ENCODE measurements around the gene PRICKLE2.

Gene PRICKLE2

DNA sequence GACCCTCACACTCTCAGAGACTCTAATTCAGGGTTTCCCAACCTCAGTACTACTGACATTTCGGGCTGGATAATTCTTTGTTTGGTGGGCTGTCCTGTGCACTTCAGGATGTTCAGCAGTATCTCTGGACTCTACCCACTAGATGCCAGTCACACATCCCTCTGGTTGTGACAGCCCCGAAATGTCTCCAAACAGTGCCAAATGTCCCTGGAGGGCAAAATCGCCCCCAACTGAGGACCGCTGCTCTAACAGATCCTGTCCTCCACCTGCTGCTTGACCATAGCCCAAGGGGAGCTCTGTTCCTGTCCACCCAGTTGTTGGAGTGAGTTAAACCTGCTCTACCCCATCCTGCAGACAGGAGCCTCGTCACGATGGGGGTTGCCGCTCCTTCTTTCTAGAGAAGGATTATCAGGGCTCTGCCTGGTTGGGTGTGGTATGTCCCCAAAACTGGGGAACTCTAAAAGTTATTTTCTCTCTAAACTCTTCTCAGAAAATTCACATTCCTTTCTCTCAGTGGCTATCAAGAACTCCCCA is 116.4 kb downstream of the PRICKLE2 start:
- no peak for DNase-seq
- Histone ChIP-seq H3K79me1 (ENCODE audit: low read length) (no peaks in the 10 kb centered on the region), H3K4me3 (ENCODE audit: low read length) (no peak overlapping the region), H2BK120ac (ENCODE audit: low read depth, low read length) (no peak overlapping the region), H4K8ac (ENCODE audit: low read depth, low read length) (no peak overlapping the region), H3K4me1 (ENCODE audit: control insufficient read depth, low read depth, low read length) (peaks cover 6% of the 10 kb centered on the region), H2BK15ac (replicated peaks; ENCODE audit: low read depth) (no peak overlapping the region), H3K9ac (ENCODE audit: low read length) (no peak overlapping the region), H3K36me3 (ENCODE audit: control insufficient read depth, insufficient read depth, low read length) (no peaks in the 10 kb centered on the region), H3K56ac (ENCODE audit: low read length) (no peak overlapping the region), H2AK5ac (ENCODE audit: low read length) (no peak overlapping the region), H3K23ac (ENCODE audit: low read length) (no peak overlapping the region), H3K27me3 (ENCODE audit: insufficient read depth, low read length, poor library complexity) (no peaks in the 10 kb centered on the region), H3K18ac (ENCODE audit: low read length) (no peak overlapping the region), H3K79me2 (ENCODE audit: control insufficient read depth, insufficient read depth, low read length) (no peaks in the 10 kb centered on the region), H3K4me2 (ENCODE audit: low read length) (no peak overlapping the region), H3K4ac (ENCODE audit: low read depth, low read length) (no peak overlapping the region), H3K27ac (ENCODE audit: low read depth, low read length) (no peak overlapping the region), H4K5ac (ENCODE audit: low read length) (no peak overlapping the region), H2BK5ac (ENCODE audit: low read length) (no peak overlapping the region)
- no CpG with 5 or more reads among the region's 7 CpGs for WGBS (ENCODE audit: extremely low coverage, insufficient coverage, low lambda C conversion rate)

GRCh38 chr3:64108231-64108630 is 117.0 kb downstream of the PRICKLE2 start:
- H4K5ac ChIP-seq (ENCODE audit: low read length), result no peak overlapping the region
- WGBS (ENCODE audit: extremely low coverage, insufficient coverage, low lambda C conversion rate), result no CpG with 5 or more reads among the region's 9 CpGs
- no peak overlapping the region for H3K27ac ChIP-seq (ENCODE audit: low read depth, low read length)
- no peak overlapping the region for H3K4me3 ChIP-seq (ENCODE audit: low read length)
- no peak overlapping the region for H3K23ac ChIP-seq (ENCODE audit: low read length)
- H2BK15ac ChIP-seq (replicated peaks; ENCODE audit: low read depth), result no peak overlapping the region
- H3K79me1 ChIP-seq (ENCODE audit: low read length), result no peaks in the 10 kb centered on the region
- no peak overlapping the region for H4K8ac ChIP-seq (ENCODE audit: low read depth, low read length)
- no peak overlapping the region for H2BK120ac ChIP-seq (ENCODE audit: low read depth, low read length)
- no peaks in the 10 kb centered on the region for H3K27me3 ChIP-seq (ENCODE audit: insufficient read depth, low read length, poor library complexity)
- no peak overlapping the region for H3K18ac ChIP-seq (ENCODE audit: low read length)
- no peak overlapping the region for H2BK5ac ChIP-seq (ENCODE audit: low read length)
- H3K4ac ChIP-seq (ENCODE audit: low read depth, low read length), result no peak overlapping the region
- H3K56ac ChIP-seq (ENCODE audit: low read length), result no peak overlapping the region
- H3K36me3 ChIP-seq (ENCODE audit: control insufficient read depth, insufficient read depth, low read length), result no peaks in the 10 kb centered on the region
- H3K4me1 ChIP-seq (ENCODE audit: control insufficient read depth, low read depth, low read length), result peaks cover 6% of the 10 kb centered on the region
- no peak overlapping the region for H2AK5ac ChIP-seq (ENCODE audit: low read length)
- no peak for DNase-seq
- no peak overlapping the region for H3K9ac ChIP-seq (ENCODE audit: low read length)
- H3K4me2 ChIP-seq (ENCODE audit: low read length), result no peak overlapping the region
- H3K79me2 ChIP-seq (ENCODE audit: control insufficient read depth, insufficient read depth, low read length), result no peaks in the 10 kb centered on the region

DNA sequence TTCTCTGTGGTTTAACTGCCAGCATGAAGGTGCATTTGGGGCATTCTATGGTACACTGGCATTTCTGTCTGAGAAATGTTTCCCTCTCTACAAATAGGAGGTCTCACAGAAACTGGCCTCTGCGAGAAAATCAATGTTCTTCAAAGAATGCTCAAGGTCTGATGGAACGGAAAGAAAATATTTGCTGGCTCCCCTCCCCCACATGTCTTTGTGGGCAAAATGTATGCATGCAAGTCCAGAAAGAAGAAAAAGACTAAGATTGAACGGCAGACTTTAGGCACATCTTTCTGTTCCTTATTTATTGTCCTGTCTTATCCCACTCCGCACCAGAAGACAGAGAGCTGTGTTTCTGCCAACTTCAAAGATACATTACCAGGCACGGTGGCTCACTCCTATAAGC is 118.1 kb downstream of the PRICKLE2 start:
- no peak for DNase-seq
- Histone ChIP-seq H4K5ac (ENCODE audit: low read length) (no peak overlapping the region), H3K79me1 (ENCODE audit: low read length) (no peaks in the 10 kb centered on the region), H3K27ac (ENCODE audit: low read depth, low read length) (no peak overlapping the region), H3K36me3 (ENCODE audit: control insufficient read depth, insufficient read depth, low read length) (no peaks in the 10 kb centered on the region), H2BK120ac (ENCODE audit: low read depth, low read length) (no peak overlapping the region), H3K23ac (ENCODE audit: low read length) (no peak overlapping the region), H4K8ac (ENCODE audit: low read depth, low read length) (no peak overlapping the region), H3K18ac (ENCODE audit: low read length) (no peak overlapping the region), H2AK5ac (ENCODE audit: low read length) (no peak overlapping the region), H3K4me3 (ENCODE audit: low read length) (no peak overlapping the region), H3K27me3 (ENCODE audit: insufficient read depth, low read length, poor library complexity) (no peaks in the 10 kb centered on the region), H3K4me2 (ENCODE audit: low read length) (no peak overlapping the region), H2BK15ac (replicated peaks; ENCODE audit: low read depth) (no peak overlapping the region), H3K56ac (ENCODE audit: low read length) (no peak overlapping the region), H2BK5ac (ENCODE audit: low read length) (no peak overlapping the region), H3K4me1 (ENCODE audit: control insufficient read depth, low read depth, low read length) (peaks cover 6% of the 10 kb centered on the region), H3K4ac (ENCODE audit: low read depth, low read length) (no peak overlapping the region), H3K9ac (ENCODE audit: low read length) (no peak overlapping the region), H3K79me2 (ENCODE audit: control insufficient read depth, insufficient read depth, low read length) (no peaks in the 10 kb centered on the region)
- WGBS (ENCODE audit: extremely low coverage, insufficient coverage, low lambda C conversion rate), result no CpG with 5 or more reads among the region's 5 CpGs

DNA sequence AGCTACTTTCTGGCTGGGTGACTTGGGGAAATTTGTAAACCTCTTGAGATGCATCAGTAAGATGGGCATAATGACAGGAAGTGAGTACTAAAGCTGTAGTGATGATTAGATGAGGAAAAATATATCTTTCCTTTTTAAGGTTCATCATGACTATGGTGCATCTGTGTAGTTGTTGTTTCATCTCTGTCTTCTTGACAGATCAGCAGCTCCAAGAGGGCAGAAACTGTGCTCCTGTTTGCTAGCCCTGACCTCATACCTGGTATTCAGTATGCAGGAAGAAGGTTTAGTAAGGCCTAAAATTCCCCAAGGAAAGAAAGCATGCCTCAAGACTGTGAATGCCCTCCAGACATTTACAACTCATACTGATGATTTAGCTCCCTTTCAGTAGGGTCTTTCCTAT is 119.5 kb downstream of the PRICKLE2 start:
- Histone ChIP-seq H4K8ac (ENCODE audit: low read depth, low read length) (no peak overlapping the region), H3K18ac (ENCODE audit: low read length) (no peak overlapping the region), H3K36me3 (ENCODE audit: control insufficient read depth, insufficient read depth, low read length) (no peaks in the 10 kb centered on the region), H3K27me3 (ENCODE audit: insufficient read depth, low read length, poor library complexity) (no peaks in the 10 kb centered on the region), H2BK120ac (ENCODE audit: low read depth, low read length) (no peak overlapping the region), H3K9ac (ENCODE audit: low read length) (no peak overlapping the region), H2BK5ac (ENCODE audit: low read length) (no peak overlapping the region), H3K27ac (ENCODE audit: low read depth, low read length) (no peak overlapping the region), H3K79me2 (ENCODE audit: control insufficient read depth, insufficient read depth, low read length) (no peaks in the 10 kb centered on the region), H2AK5ac (ENCODE audit: low read length) (no peak overlapping the region), H4K5ac (ENCODE audit: low read length) (no peak overlapping the region), H3K23ac (ENCODE audit: low read length) (no peak overlapping the region), H3K79me1 (ENCODE audit: low read length) (no peaks in the 10 kb centered on the region), H3K56ac (ENCODE audit: low read length) (no peak overlapping the region), H3K4me2 (ENCODE audit: low read length) (no peak overlapping the region), H3K4ac (ENCODE audit: low read depth, low read length) (no peak overlapping the region), H2BK15ac (replicated peaks; ENCODE audit: low read depth) (no peak overlapping the region), H3K4me1 (ENCODE audit: control insufficient read depth, low read depth, low read length) (peaks cover 6% of the 10 kb centered on the region), H3K4me3 (ENCODE audit: low read length) (no peak overlapping the region)
- no peak for DNase-seq

- no peak overlapping the region for H3K9ac ChIP-seq (ENCODE audit: low read length)
- no peak overlapping the region for H3K4me3 ChIP-seq (ENCODE audit: low read length)
- H3K36me3 ChIP-seq (ENCODE audit: control insufficient read depth, insufficient read depth, low read length), result no peaks in the 10 kb centered on the region
- H2BK15ac ChIP-seq (replicated peaks; ENCODE audit: low read depth), result no peak overlapping the region
- no CpG with 5 or more reads among the region's 3 CpGs for WGBS (ENCODE audit: extremely low coverage, insufficient coverage, low lambda C conversion rate)
- H4K8ac ChIP-seq (ENCODE audit: low read depth, low read length), result no peak overlapping the region
- H3K4me1 ChIP-seq (ENCODE audit: control insufficient read depth, low read depth, low read length), result peaks cover 7% of the 10 kb centered on the region
- no peaks in the 10 kb centered on the region for H3K27me3 ChIP-seq (ENCODE audit: insufficient read depth, low read length, poor library complexity)
- H3K79me2 ChIP-seq (ENCODE audit: control insufficient read depth, insufficient read depth, low read length), result no peaks in the 10 kb centered on the region
- H2BK120ac ChIP-seq (ENCODE audit: low read depth, low read length), result no peak overlapping the region
- no peak overlapping the region for H4K5ac ChIP-seq (ENCODE audit: low read length)
- H2BK5ac ChIP-seq (ENCODE audit: low read length), result no peak overlapping the region
- H2AK5ac ChIP-seq (ENCODE audit: low read length), result no peak overlapping the region
- no peak for DNase-seq
- H3K18ac ChIP-seq (ENCODE audit: low read length), result no peak overlapping the region
- H3K4me2 ChIP-seq (ENCODE audit: low read length), result no peak overlapping the region
- no peak overlapping the region for H3K27ac ChIP-seq (ENCODE audit: low read depth, low read length)
- no peak overlapping the region for H3K56ac ChIP-seq (ENCODE audit: low read length)
- H3K79me1 ChIP-seq (ENCODE audit: low read length), result no peaks in the 10 kb centered on the region
- H3K23ac ChIP-seq (ENCODE audit: low read length), result no peak overlapping the region
- no peak overlapping the region for H3K4ac ChIP-seq (ENCODE audit: low read depth, low read length)
Observed at GRCh38 chr3:64104691-64105111, 120.6 kb downstream of the PRICKLE2 start.

- H2BK120ac ChIP-seq (ENCODE audit: low read depth, low read length), result no peak overlapping the region
- H3K23ac ChIP-seq (ENCODE audit: low read length), result no peak overlapping the region
- no peak for DNase-seq
- H3K18ac ChIP-seq (ENCODE audit: low read length), result no peak overlapping the region
- H2AK5ac ChIP-seq (ENCODE audit: low read length), result no peak overlapping the region
- no peaks in the 10 kb centered on the region for H3K79me2 ChIP-seq (ENCODE audit: control insufficient read depth, insufficient read depth, low read length)
- H3K56ac ChIP-seq (ENCODE audit: low read length), result no peak overlapping the region
- H3K4me2 ChIP-seq (ENCODE audit: low read length), result no peak overlapping the region
- H4K5ac ChIP-seq (ENCODE audit: low read length), result no peak overlapping the region
- H2BK15ac ChIP-seq (replicated peaks; ENCODE audit: low read depth), result no peak overlapping the region
- H3K9ac ChIP-seq (ENCODE audit: low read length), result no peak overlapping the region
- no peak overlapping the region for H2BK5ac ChIP-seq (ENCODE audit: low read length)
- H3K36me3 ChIP-seq (ENCODE audit: control insufficient read depth, insufficient read depth, low read length), result no peaks in the 10 kb centered on the region
- H3K4ac ChIP-seq (ENCODE audit: low read depth, low read length), result no peak overlapping the region
- no peak overlapping the region for H4K8ac ChIP-seq (ENCODE audit: low read depth, low read length)
- H3K4me3 ChIP-seq (ENCODE audit: low read length), result no peak overlapping the region
- H3K4me1 ChIP-seq (ENCODE audit: control insufficient read depth, low read depth, low read length), result peaks cover 5% of the 10 kb centered on the region
- WGBS (ENCODE audit: extremely low coverage, insufficient coverage, low lambda C conversion rate), result no CpG with 5 or more reads among the region's 3 CpGs
- H3K79me1 ChIP-seq (ENCODE audit: low read length), result no peaks in the 10 kb centered on the region
- no peak overlapping the region for H3K27ac ChIP-seq (ENCODE audit: low read depth, low read length)
- H3K27me3 ChIP-seq (ENCODE audit: insufficient read depth, low read length, poor library complexity), result no peaks in the 10 kb centered on the region
Observed at GRCh38 chr3:64104006-64104405, 121.3 kb downstream of the PRICKLE2 start.
